Activated T-cell treated with anti-CD3 and anti-CD28 coated beads, Interleukin-2, amount 50 U/mL, for 1 hour (primary cell): ENCODE results near the gene ASIC4.

Source experiments
- DNase-seq: peaks from one replicate; pipeline ENCODE4 v3.0.0-alpha.2; 2020

Gene ASIC4

GRCh38 chr2:219570924-219571310 lies 56.6 kb downstream of the ASIC4 start:
- no peak for DNase-seq

- no peak for DNase-seq
Measured at GRCh38 chr2:219571311-219572236, 57.3 kb downstream of the ASIC4 start, which contains the start of gene OBSL1. Gene OBSL1 (minus strand): TSS chr2:219571539. CDS start chr2:219571232, 307 bp downstream.

- DNase-seq: no peak
Measured at GRCh38 chr2:219572237-219573001, 58.1 kb downstream of the ASIC4 start, which contains the start of gene INHA. Gene INHA (plus strand): TSS chr2:219572310. CDS start chr2:219572375, 65 bp downstream.

- DNase-seq: no peak
Measured at GRCh38 chr2:219573166-219573565, 58.9 kb downstream of the ASIC4 start.

- no peak for DNase-seq
Measured at GRCh38 chr2:219574484-219575311, 60.4 kb downstream of the ASIC4 start.

GRCh38 chr2:219575566-219576504 lies 61.6 kb downstream of the ASIC4 start:
- DNase-seq: no peak

GRCh38 chr2:219576505-219577388 lies 62.5 kb downstream of the ASIC4 start:
- no peak for DNase-seq

GRCh38 chr2:219578811-219579613 lies 64.7 kb downstream of the ASIC4 start:
- DNase-seq: no peak

GRCh38 chr2:219581346-219581745 lies 67.1 kb downstream of the ASIC4 start:
- DNase-seq: no peak
